CD14-positive monocyte (primary cell): Measurements from ENCODE around the gene TPGS2. TPM values are rescaled to one million over a fixed set of nuclear protein-coding genes. Genes with fewer than 3 reads are reported as not detected.

Experiments
- DNase-seq, 3 donors: peaks; one replicate each; pipeline ENCODE4 v3.0.0-alpha.2; 2011 to 2022
- H2AFZ ChIP-seq: 2 replicates; pipeline ENCODE4 v1.6.0; 2012; ENCODE audit warnings: mild to moderate bottlenecking, low read depth, low read length, inconsistent platforms; ENCODE audit not compliant: insufficient read depth, poor library complexity, severe bottlenecking
- H3K27ac ChIP-seq, 2 donors: 1 replicate in 1 of 2; 2 replicates in 1 of 2; pipeline ENCODE4 v1.5.1; 2012 to 2013; ENCODE audit warnings: low read length in 2 of 2, control low read depth in 1 of 2, inconsistent platforms in 1 of 2, low read depth in 1 of 2, mild to moderate bottlenecking in 1 of 2
- H3K27me3 ChIP-seq, 2 donors: one replicate each; pipeline versions ENCODE4 v1.6.0 to v1.6.1; 2011 to 2013; ENCODE audit warnings: low read length in 2 of 2; ENCODE audit not compliant: control insufficient read depth in 2 of 2, insufficient read depth in 2 of 2
- H3K36me3 ChIP-seq, 2 donors: replicated peaks in 1 of 2; 1 replicate in 1 of 2; 2 replicates in 1 of 2; pipeline versions ENCODE4 v1.5.1 to v1.6.1; 2012 to 2013; ENCODE audit warnings: low read length in 2 of 2, control low read depth in 1 of 2, inconsistent platforms in 1 of 2, mild to moderate bottlenecking in 1 of 2; ENCODE audit not compliant: insufficient read depth in 2 of 2, control insufficient read depth in 1 of 2
- H3K4me1 ChIP-seq, 2 donors: 1 replicate in 1 of 2; 2 replicates in 1 of 2; pipeline versions ENCODE4 v1.5.1 to v1.6.1; 2012 to 2013; ENCODE audit warnings: low read length in 2 of 2, control low read depth in 1 of 2, inconsistent platforms in 1 of 2, mild to moderate bottlenecking in 1 of 2, moderate library complexity in 1 of 2; ENCODE audit not compliant: insufficient read depth in 2 of 2, control insufficient read depth in 1 of 2
- H3K4me2 ChIP-seq: replicated peaks from 2 replicates; pipeline ENCODE3; 2012; ENCODE audit warnings: low read length, moderate library complexity, mild to moderate bottlenecking; ENCODE audit not compliant: poor library complexity, severe bottlenecking; ENCODE audit errors: extremely low read depth
- H3K4me3 ChIP-seq, 3 experiments: fragments of 200-600 bp in 1 of 3; sonication (generic) in 1 of 3; replicated peaks in 1 of 3; 1 replicate in 2 of 3; 2 replicates in 1 of 3; pipeline ENCODE4 v1.5.1; 2011 to 2013; ENCODE audit warnings: low read length in 3 of 3, mild to moderate bottlenecking in 3 of 3, control low read depth in 2 of 3, low read depth in 2 of 3, inconsistent platforms in 1 of 3, moderate library complexity in 1 of 3
- H3K79me2 ChIP-seq: 2 replicates; pipeline ENCODE4 v1.6.0; 2012; ENCODE audit warnings: mild to moderate bottlenecking, control low read depth, inconsistent platforms, low read length, moderate library complexity; ENCODE audit not compliant: insufficient read depth
- H3K9ac ChIP-seq: 2 replicates; pipeline ENCODE4 v1.6.0; 2017; ENCODE audit warnings: low read length, mild to moderate bottlenecking; ENCODE audit not compliant: insufficient read depth, poor library complexity, severe bottlenecking
- H3K9me3 ChIP-seq, 2 donors: replicated peaks in 1 of 2; 1 replicate in 1 of 2; 2 replicates in 1 of 2; pipeline versions ENCODE4 v1.5.1 to v1.6.1; 2012 to 2013; ENCODE audit warnings: low read length in 2 of 2, control low read depth in 1 of 2; ENCODE audit not compliant: control insufficient read depth in 1 of 2, insufficient read depth in 1 of 2
- H4K20me1 ChIP-seq: 2 replicates; pipeline ENCODE4 v1.6.0; 2012; ENCODE audit warnings: mild to moderate bottlenecking, low read length, control low read depth, moderate library complexity; ENCODE audit not compliant: insufficient read depth
- H3K27ac Mint-ChIP-seq, 7 donors: one replicate each; pipeline ENCODE4 v1.8.0; 2020; ENCODE audit warnings: mild to moderate bottlenecking in 7 of 7, mixed read lengths in 7 of 7, moderate library complexity in 6 of 7, inconsistent platforms in 2 of 7
- H3K27me3 Mint-ChIP-seq, 3 donors: one replicate each; pipeline ENCODE4 v1.8.0; 2021 to 2022; ENCODE audit warnings: low read depth in 3 of 3, mild to moderate bottlenecking in 3 of 3, mixed read lengths in 3 of 3, moderate library complexity in 3 of 3, inconsistent platforms in 1 of 3
- H3K36me3 Mint-ChIP-seq, 2 donors: one replicate each; pipeline ENCODE4 v1.8.0; 2020; ENCODE audit warnings: mixed read lengths in 2 of 2, inconsistent platforms in 1 of 2, mild to moderate bottlenecking in 1 of 2
- H3K4me1 Mint-ChIP-seq: one replicate; pipeline ENCODE4 v1.8.0; 2020; ENCODE audit warnings: mild to moderate bottlenecking, mixed read lengths
- H3K4me3 Mint-ChIP-seq, 2 donors: one replicate each; pipeline ENCODE4 v1.8.0; 2020; ENCODE audit warnings: mild to moderate bottlenecking in 2 of 2, mixed read lengths in 2 of 2, moderate library complexity in 1 of 2
- H3K9me3 Mint-ChIP-seq, 7 donors: one replicate each; pipeline ENCODE4 v1.8.0; 2020 to 2022; ENCODE audit warnings: mixed read lengths in 7 of 7, mild to moderate bottlenecking in 6 of 7, moderate library complexity in 6 of 7, inconsistent platforms in 2 of 7
- WGBS: methylation state at CpG from one replicate; pipeline ENCODE4 v1.1.5; 2013; ENCODE audit warnings: missing lambda C conversion rate; ENCODE audit not compliant: insufficient coverage; 5-methylcytosine and 5-hydroxymethylcytosine counted together
- intact Hi-C, 2 donors: fragments of 100-400 bp; cut with micrococcal nuclease; formaldehyde crosslinking; loops; one replicate each; pipeline versions ENCODE4 v1.15.0 to v1.15.1; 2023
- polyA plus RNA-seq, 3 donors: library from polyadenylated mRNA; depleted of rRNA in 1 of 3; unstranded in 2 of 3; stranded (reverse) in 1 of 3; fragments of 300-500 nt in 2 of 3; fragments of >200 nt in 1 of 3; fragmentation: Illumina TruSeq in 2 of 3; gene quantifications; 1 replicate in 2 of 3; 2 replicates in 1 of 3; pipeline ENCODE4 v1.2.3, GENCODE V29; 2012 to 2021
- TF ChIP-seq, protein P1 (sequence below): fragments of 200-600 bp; IDR thresholded peaks from one replicate; pipeline ENCODE4 v1.8.0; 2022; ENCODE audit warnings: antibody characterized with exemption, mild to moderate bottlenecking

TPGS2 gene
- polyA plus RNA-seq, 3 donors, result 27.6 to 50.1 (median 41.5) TPM

DNA sequence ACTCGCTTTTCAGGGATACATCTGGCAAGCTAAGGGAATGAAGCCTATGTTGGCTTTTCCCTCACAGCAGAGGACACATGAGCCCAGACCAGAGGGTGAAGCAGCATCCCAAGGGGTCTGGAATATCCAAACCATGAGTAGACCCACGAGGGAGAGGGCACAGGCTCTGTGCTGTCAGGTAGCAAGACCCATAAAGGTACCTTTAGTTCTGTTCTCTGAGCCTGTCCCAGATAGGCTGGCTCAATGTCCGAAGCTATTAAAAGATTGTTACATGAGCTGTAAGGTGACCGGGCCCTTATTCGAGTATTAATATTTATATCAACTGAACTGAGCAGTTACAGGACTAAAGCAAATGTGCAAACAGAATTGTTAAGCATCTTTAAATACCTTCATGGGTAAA lies 52.2 kb downstream of the TPGS2 start:
- Histone ChIP-seq H3K4me3 (no peak overlapping the region), H2AFZ (no peak overlapping the region), H3K36me3 (peaks cover 0 to 22% of the 10 kb centered on the region in 2 donors), H3K27me3 (no peaks in the 10 kb centered on the region), H3K27ac (no peak overlapping the region), H3K4me1 (no peaks in the 10 kb centered on the region), H3K9me3 (no peaks in the 10 kb centered on the region), H3K9ac (no peak overlapping the region), H3K79me2 (no peaks in the 10 kb centered on the region), H3K4me2 (no peak overlapping the region), H4K20me1 (no peaks in the 10 kb centered on the region)
- H3K27me3 Mint-ChIP-seq, result no peaks in the 10 kb centered on the region
- whole genome bisulfite sequencing, result 100% methylated on average over 2 of the region's 5 CpGs
- TF ChIP-seq, protein P1, sequence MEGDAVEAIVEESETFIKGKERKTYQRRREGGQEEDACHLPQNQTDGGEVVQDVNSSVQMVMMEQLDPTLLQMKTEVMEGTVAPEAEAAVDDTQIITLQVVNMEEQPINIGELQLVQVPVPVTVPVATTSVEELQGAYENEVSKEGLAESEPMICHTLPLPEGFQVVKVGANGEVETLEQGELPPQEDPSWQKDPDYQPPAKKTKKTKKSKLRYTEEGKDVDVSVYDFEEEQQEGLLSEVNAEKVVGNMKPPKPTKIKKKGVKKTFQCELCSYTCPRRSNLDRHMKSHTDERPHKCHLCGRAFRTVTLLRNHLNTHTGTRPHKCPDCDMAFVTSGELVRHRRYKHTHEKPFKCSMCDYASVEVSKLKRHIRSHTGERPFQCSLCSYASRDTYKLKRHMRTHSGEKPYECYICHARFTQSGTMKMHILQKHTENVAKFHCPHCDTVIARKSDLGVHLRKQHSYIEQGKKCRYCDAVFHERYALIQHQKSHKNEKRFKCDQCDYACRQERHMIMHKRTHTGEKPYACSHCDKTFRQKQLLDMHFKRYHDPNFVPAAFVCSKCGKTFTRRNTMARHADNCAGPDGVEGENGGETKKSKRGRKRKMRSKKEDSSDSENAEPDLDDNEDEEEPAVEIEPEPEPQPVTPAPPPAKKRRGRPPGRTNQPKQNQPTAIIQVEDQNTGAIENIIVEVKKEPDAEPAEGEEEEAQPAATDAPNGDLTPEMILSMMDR, result no peak
- intact Hi-C loops, result no loop called here
- peaks cover 0 to 5% (median 0%) of the 10 kb centered on the region in 7 donors for H3K9me3 Mint-ChIP-seq
- no peak overlapping the region for H3K27ac Mint-ChIP-seq
- no peaks in the 10 kb centered on the region for H3K4me1 Mint-ChIP-seq
- no peak overlapping the region for H3K4me3 Mint-ChIP-seq
- H3K36me3 Mint-ChIP-seq, result peaks cover 2 to 14% of the 10 kb centered on the region in 2 donors
- DNase-seq, result no peak

DNA sequence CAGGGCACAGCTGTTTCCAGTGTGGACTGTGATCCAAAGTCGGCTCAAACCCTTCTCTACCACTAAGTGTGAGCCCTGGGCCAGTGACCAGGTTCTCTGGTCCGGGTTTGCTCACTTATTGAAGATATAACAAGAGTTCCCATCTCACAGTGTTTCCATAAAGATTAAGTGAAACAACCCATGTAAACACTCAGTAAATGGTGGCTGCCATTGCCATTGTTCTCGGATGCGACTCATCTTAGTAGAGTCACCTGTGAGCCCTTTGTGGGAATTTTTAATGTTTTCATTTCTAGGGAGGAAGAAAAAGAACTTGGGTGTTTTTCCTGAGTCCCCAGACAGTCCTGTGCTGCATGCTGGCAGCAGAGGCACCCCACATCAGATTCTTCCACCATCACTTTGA lies 53.4 kb downstream of the TPGS2 start:
- Histone ChIP-seq H3K4me2 (no peak overlapping the region), H3K36me3 (peaks cover 0 to 11% of the 10 kb centered on the region in 2 donors), H3K9ac (no peak overlapping the region), H3K9me3 (no peaks in the 10 kb centered on the region), H3K79me2 (no peaks in the 10 kb centered on the region), H3K4me1 (no peaks in the 10 kb centered on the region), H3K4me3 (no peak overlapping the region), H4K20me1 (no peaks in the 10 kb centered on the region), H3K27ac (no peak overlapping the region), H2AFZ (no peak overlapping the region), H3K27me3 (no peaks in the 10 kb centered on the region)
- Mint-ChIP-seq H3K9me3 (peaks cover 0 to 5% (median 0%) of the 10 kb centered on the region in 7 donors), H3K4me3 (no peak overlapping the region), H3K36me3 (peaks cover 0 to 6% of the 10 kb centered on the region in 2 donors), H3K27me3 (no peaks in the 10 kb centered on the region), H3K27ac (no peak overlapping the region), H3K4me1 (no peaks in the 10 kb centered on the region)
- DNase-seq, result no peak
- no CpG with 5 or more reads among the region's 4 CpGs for WGBS
- intact Hi-C loops, result no loop called here
- TF ChIP-seq, protein P1, result no peak
